A549 (cell line): ENCODE measurements around the gene URGCP. TPM values are rescaled to one million over a fixed set of nuclear protein-coding genes. Genes with fewer than 3 reads are reported as not detected.

Experiments used
- ATAC-seq, 2 experiments: fragments of 200-7000 bp in 1 of 2; fragments of >200 bp in 1 of 2; cut with Nextera tagmentation in 1 of 2; cut with Tn5 transposase in 1 of 2; 3 replicates each; pipeline versions ENCODE4 v1.8.0 to v1.9.1; 2018 to 2020; ENCODE audit warnings: mild to moderate bottlenecking in 1 of 2, moderate library complexity in 1 of 2
- CTCF ChIA-PET: fragments of 300-600 bp; sonication (Branson Sonifier 250); formaldehyde crosslinking; extraction: SDS; loops from one replicate; lab custom pipeline; 2021; ENCODE audit warnings: antibody characterized with exemption, inconsistent platforms; lab: Yijun Ruan, JAX
- POLR2A ChIA-PET: fragments of 350-600 bp; formaldehyde crosslinking; extraction: SDS; loops from one replicate; lab custom pipeline; 2021; ENCODE audit warnings: antibody characterized with exemption, inconsistent platforms; lab: Yijun Ruan, JAX
- DNase-seq, 2 experiments: peaks; one replicate each; pipeline versions ENCODE4 v3.0.0 to v3.0.0-alpha.2; 2011 to 2016; ENCODE audit warnings: low read depth in 1 of 2, low spot score in 1 of 2
- FAIRE-seq: peaks from 2 replicates; lab custom pipeline; 2011; peaks lifted over from hg19 to GRCh38; lab: Jason Lieb, UNC
- H3K27ac ChIP-seq, 2 experiments: fragments of >200 bp; sonication (Bioruptor Twin); formaldehyde crosslinking; 3 replicates each; pipeline ENCODE4 v1.5.1; 2016 to 2017
- H3K4me1 ChIP-seq: fragments of >200 bp; sonication (Bioruptor Twin); formaldehyde crosslinking; 3 replicates; pipeline ENCODE4 v1.6.1; 2016
- H3K4me2 ChIP-seq: fragments of >200 bp; sonication (Bioruptor Twin); formaldehyde crosslinking; 3 replicates; pipeline ENCODE4 v1.6.1; 2016
- H3K4me3 ChIP-seq: fragments of >200 bp; sonication (Bioruptor Twin); formaldehyde crosslinking; 3 replicates; pipeline ENCODE4 v1.5.1; 2016
- H3K9me3 ChIP-seq: fragments of >200 bp; sonication (Bioruptor Twin); formaldehyde crosslinking; 3 replicates; pipeline ENCODE4 v1.6.1; 2016
- BCL3 ChIP-seq: fragments of >200 bp; sonication (Bioruptor Twin); formaldehyde crosslinking; IDR thresholded peaks from 3 replicates; pipeline ENCODE4 v1.6.1; 2016
- CBX8 ChIP-seq: fragments of 200-600 bp; sonication (generic); IDR thresholded peaks from 2 replicates; pipeline ENCODE4 v1.6.1; 2016
- CHD4 ChIP-seq: fragments of 200-600 bp; sonication (generic); IDR thresholded peaks from 2 replicates; pipeline ENCODE4 v1.6.1; 2016; ENCODE audit warnings: antibody characterized with exemption, mild to moderate bottlenecking, borderline replicate concordance
- CTCF ChIP-seq: fragments of >200 bp; sonication (Bioruptor Twin); formaldehyde crosslinking; IDR thresholded peaks from 3 replicates; pipeline ENCODE4 v1.5.1; 2016
- ESRRA ChIP-seq: fragments of 150-350 bp; IDR thresholded peaks from 2 replicates; pipeline ENCODE4 v1.6.1; 2014; ENCODE audit warnings: mild to moderate bottlenecking, low read length, borderline replicate concordance
- GATA3 ChIP-seq: IDR thresholded peaks from 2 replicates; pipeline ENCODE4 v1.6.1; 2012; ENCODE audit warnings: borderline replicate concordance
- HOXA7 ChIP-seq: fragments of 250-450 bp; sonication (Bioruptor Pico); IDR thresholded peaks from 2 replicates; pipeline ENCODE4 v1.5.0; 2020; ENCODE audit warnings: mild to moderate bottlenecking, moderate library complexity
- MAFK ChIP-seq: fragments of 450-650 bp; IDR thresholded peaks from 2 replicates; pipeline ENCODE4 v1.6.1; 2014; ENCODE audit not compliant: partially characterized antibody
- NFE2L2 ChIP-seq: fragments of 150-350 bp; conservative IDR thresholded peaks from 2 replicates; pipeline ENCODE4 v1.6.1; 2014; ENCODE audit warnings: low read length
- PBX3 ChIP-seq: IDR thresholded peaks from 2 replicates; pipeline ENCODE4 v1.6.1; 2012
- PHF8 ChIP-seq: fragments of 200-600 bp; sonication (generic); IDR thresholded peaks from 2 replicates; pipeline ENCODE4 v1.6.1; 2016; ENCODE audit warnings: low read depth, mild to moderate bottlenecking, antibody characterized with exemption, moderate library complexity, borderline replicate concordance
- RAD21 ChIP-seq, 2 experiments: fragments of >200 bp in 1 of 2; sonication (Bioruptor Twin) in 1 of 2; formaldehyde crosslinking in 1 of 2; IDR thresholded peaks in 1 of 2; conservative IDR thresholded peaks in 1 of 2; 2 replicates in 1 of 2; 3 replicates in 1 of 2; pipeline ENCODE4 v1.6.1; 2012 to 2018; ENCODE audit warnings: inconsistent platforms in 1 of 2
- RCOR1 ChIP-seq: fragments of 150-350 bp; IDR thresholded peaks from 2 replicates; pipeline ENCODE4 v1.6.1; 2014; ENCODE audit warnings: antibody characterized with exemption, low read length, low read depth
- RFX5 ChIP-seq: fragments of 450-650 bp; IDR thresholded peaks from 2 replicates; pipeline ENCODE4 v1.7.1; 2014; ENCODE audit warnings: antibody characterized with exemption, mild to moderate bottlenecking, moderate library complexity
- RNF2 ChIP-seq: fragments of 200-600 bp; sonication (generic); IDR thresholded peaks from 2 replicates; pipeline ENCODE4 v1.6.1; 2016; ENCODE audit warnings: low read depth, mild to moderate bottlenecking, antibody characterized with exemption, moderate library complexity, borderline replicate concordance
- SMC3 ChIP-seq: fragments of >200 bp; sonication (Bioruptor Twin); formaldehyde crosslinking; IDR thresholded peaks from 3 replicates; pipeline ENCODE4 v1.6.1; 2018; ENCODE audit warnings: inconsistent platforms
- SREBF2 ChIP-seq: fragments of 450-650 bp; IDR thresholded peaks from 2 replicates; pipeline ENCODE4 v1.6.1; 2014; ENCODE audit warnings: mild to moderate bottlenecking, moderate library complexity
- TFCP2L1 ChIP-seq: fragments of 250-450 bp; sonication (Bioruptor Pico); IDR thresholded peaks from 2 replicates; pipeline ENCODE4 v1.5.0; 2021; ENCODE audit warnings: mild to moderate bottlenecking
- USF2 ChIP-seq: fragments of 450-650 bp; IDR thresholded peaks from 2 replicates; pipeline ENCODE4 v1.6.1; 2014; ENCODE audit warnings: antibody characterized with exemption
- WGBS: methylation state at CpG from one replicate; pipeline ENCODE4 v1.1.6; 2017; ENCODE audit errors: missing lambda C conversion rate; 5-methylcytosine and 5-hydroxymethylcytosine counted together
- polyA plus RNA-seq, 4 experiments: library from polyadenylated mRNA; depleted of rRNA in 3 of 4; stranded (reverse); fragments of >200 nt; fragmentation: RNase III in 1 of 4; extraction: RNeasy Plus Mini Kit Qiagen cat#74134 plus additional on column Dnase treatment in 1 of 4; gene quantifications; 2 replicates in 3 of 4; 3 replicates in 1 of 4; pipeline ENCODE4 v1.2.3, GENCODE V29; 2011 to 2017

Gene URGCP
- polyA plus RNA-seq, 2 of the 4 experiments (the other 2 are of a cell fraction): 19.7 to 20.2 TPM

GRCh38 chr7:43956027-43956426 lies 49.6 kb upstream of the URGCP start:
- 57% methylated on average over 3 of the region's 3 CpGs for WGBS
- CTCF ChIA-PET: interaction anchor here (0.6 to 3.2 kb wide), 3 partner anchors 11 to 117 kb away, joined by 3 to 15 read pairs (median 4); no protein-coding TSS in a partner anchor

GRCh38 chr7:43954524-43955228 lies 48.3 kb upstream of the URGCP start:
- FAIRE-seq: no peak
- no peak for TF ChIP-seq TFCP2L1 (CRISPR knock-in tag)
- no peak for TF ChIP-seq PHF8
- peak; percentile 39 to 64; a peak in 2 of 5 replicates for TF ChIP-seq RAD21 (conservative IDR thresholded peaks at IDR 0.05 in 1 of 2, IDR thresholded peaks at IDR 0.05 in 1 of 2)
- peak; percentile 43; the same call in 2 of the 3 replicates for TF ChIP-seq SMC3
- no peak for TF ChIP-seq PBX3
- peak; percentile 39 for TF ChIP-seq CTCF
- no peak for TF ChIP-seq ESRRA
- no peaks in the 10 kb centered on the region for H3K9me3 ChIP-seq
- no peak overlapping the region for H3K4me2 ChIP-seq
- ATAC-seq: peak; percentile 96 to 97
- CTCF ChIA-PET: interaction anchor here (1.0 to 3.2 kb wide), 4 partner anchors 10 to 115 kb away, joined by 3 to 15 read pairs (median 3); no protein-coding TSS in a partner anchor
- H3K4me3 ChIP-seq: no peak overlapping the region
- no peaks in the 10 kb centered on the region for H3K4me1 ChIP-seq
- no peak overlapping the region for H3K27ac ChIP-seq
- POLR2A ChIA-PET: no interaction called here
- 56% methylated on average over 3 of the region's 3 CpGs for WGBS
- DNase-seq: peak; percentile 53 to 65

More at GRCh38 chr7:43956027-43956426, 49.6 kb upstream of the URGCP start:
- H3K27ac ChIP-seq: no peak overlapping the region
- no peak for DNase-seq
- H3K4me1 ChIP-seq: no peaks in the 10 kb centered on the region
- POLR2A ChIA-PET: no interaction called here
- ATAC-seq: no peak
- FAIRE-seq: no peak
- no peaks in the 10 kb centered on the region for H3K9me3 ChIP-seq
- no peak overlapping the region for H3K4me2 ChIP-seq
- H3K4me3 ChIP-seq: no peak overlapping the region
- no peak for TF ChIP-seq MAFK
- no peak for TF ChIP-seq RNF2

GRCh38 chr7:43953071-43953470 lies 46.7 kb upstream of the URGCP start:
- CTCF ChIA-PET: no interaction called here
- H3K9me3 ChIP-seq: no peaks in the 10 kb centered on the region
- no peak for FAIRE-seq

GRCh38 chr7:43952028-43952427 lies 45.6 kb upstream of the URGCP start:
- WGBS: 80% methylated on average over 3 of the region's 3 CpGs
- H3K9me3 ChIP-seq: no peaks in the 10 kb centered on the region
- H3K27ac ChIP-seq: no peak overlapping the region
- no peak overlapping the region for H3K4me2 ChIP-seq
- TF ChIP-seq GATA3 (no peak), USF2 (no peak), CTCF (no peak), NFE2L2 (no peak), CHD4 (no peak), HOXA7 (CRISPR knock-in tag) (no peak), RFX5 (no peak), RCOR1 (no peak), CBX8 (no peak), TFCP2L1 (CRISPR knock-in tag) (no peak)
- POLR2A ChIA-PET: no interaction called here
- no peaks in the 10 kb centered on the region for H3K4me1 ChIP-seq
- no peak for FAIRE-seq
- DNase-seq: no peak
- CTCF ChIA-PET: no interaction called here
- H3K4me3 ChIP-seq: no peak overlapping the region
- ATAC-seq: no peak

More at GRCh38 chr7:43953071-43953470, 46.7 kb upstream of the URGCP start:
- Histone ChIP-seq H3K4me2 (no peak overlapping the region), H3K4me1 (no peaks in the 10 kb centered on the region), H3K4me3 (no peak overlapping the region), H3K27ac (no peak overlapping the region)
- DNase-seq (no peak), ATAC-seq (no peak)
- WGBS: 88% methylated on average over 5 of the region's 5 CpGs
- POLR2A ChIA-PET: no interaction called here
- no peak for TF ChIP-seq BCL3
- TF ChIP-seq CBX8: no peak
- TF ChIP-seq SREBF2: no peak
